Measurements from ENCODE around the gene HNRNPAB. TPM values are rescaled to one million over a fixed set of nuclear protein-coding genes. Genes with fewer than 3 reads are reported as not detected.
A peak's percentile ranks its signal among the peaks of the same experiment; 100 is the strongest.
"Not testable (repeated sequence)": the region's sequence is repeated elsewhere in the genome, so short reads cannot be mapped to it uniquely, and the experiment has no call there.

Gene HNRNPAB
- polyA plus RNA-seq, 1 donor from 2014 or later = 70.6 TPM

DNA sequence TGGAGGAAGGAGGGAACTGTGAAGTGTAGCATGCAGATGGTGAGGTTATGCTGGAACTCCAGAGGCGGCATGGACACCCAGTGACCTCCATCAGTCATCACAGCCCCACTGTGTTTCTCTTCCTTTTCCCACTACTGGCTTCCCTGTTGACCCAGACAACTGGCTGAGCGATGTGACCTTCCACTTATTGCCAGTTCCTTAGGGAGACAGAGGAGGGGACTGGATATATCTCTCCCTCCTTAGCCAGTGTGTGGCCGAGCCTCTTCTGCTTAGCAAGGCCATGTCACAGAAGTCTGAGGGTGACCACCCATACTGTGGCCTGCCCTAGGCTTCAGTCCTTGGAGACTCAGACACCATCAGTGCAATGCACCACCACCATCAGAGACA lies 31.2 kb downstream of the HNRNPAB start:
- Mint-ChIP-seq H3K4me3 (peak overlapping the region in 1 of 4 donors; percentile 87), H3K9me3 (no peaks in the 10 kb centered on the region), H3K36me3 (no peaks in the 10 kb centered on the region), H3K27me3 (no peaks in the 10 kb centered on the region), H3K27ac (no peak overlapping the region), H3K4me1 (peaks cover 12 to 34% (median 22%) of the 10 kb centered on the region in 3 donors)

DNA sequence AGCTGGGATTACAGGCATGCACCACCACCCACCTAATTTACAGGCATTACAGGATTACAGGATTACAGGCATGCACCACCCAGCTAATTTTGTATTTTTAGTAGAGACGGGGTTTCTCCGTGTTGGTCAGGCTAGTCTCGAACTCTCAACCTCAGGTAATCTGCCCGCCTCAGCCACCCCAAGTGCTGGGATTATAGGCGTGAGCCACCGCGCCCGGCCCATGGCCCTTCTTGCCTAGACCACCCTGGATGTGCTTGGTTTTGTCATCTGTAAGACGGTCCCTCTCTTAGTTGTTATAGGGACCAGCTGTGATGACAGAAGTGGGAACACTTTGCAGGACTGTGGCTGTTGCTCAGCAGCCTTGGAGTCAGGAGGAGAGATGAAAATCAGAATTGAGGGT lies 31.8 kb downstream of the HNRNPAB start:
- H3K27me3 Mint-ChIP-seq = no peaks in the 10 kb centered on the region
- peak overlapping the region in 1 of 3 donors; percentile 35 for H3K27ac Mint-ChIP-seq
- H3K4me1 Mint-ChIP-seq = peaks cover 13 to 34% (median 22%) of the 10 kb centered on the region in 3 donors
- H3K4me3 Mint-ChIP-seq = peak overlapping the region in 1 of 4 donors; percentile 39
- no peaks in the 10 kb centered on the region for H3K9me3 Mint-ChIP-seq
- H3K36me3 Mint-ChIP-seq = no peaks in the 10 kb centered on the region

DNA sequence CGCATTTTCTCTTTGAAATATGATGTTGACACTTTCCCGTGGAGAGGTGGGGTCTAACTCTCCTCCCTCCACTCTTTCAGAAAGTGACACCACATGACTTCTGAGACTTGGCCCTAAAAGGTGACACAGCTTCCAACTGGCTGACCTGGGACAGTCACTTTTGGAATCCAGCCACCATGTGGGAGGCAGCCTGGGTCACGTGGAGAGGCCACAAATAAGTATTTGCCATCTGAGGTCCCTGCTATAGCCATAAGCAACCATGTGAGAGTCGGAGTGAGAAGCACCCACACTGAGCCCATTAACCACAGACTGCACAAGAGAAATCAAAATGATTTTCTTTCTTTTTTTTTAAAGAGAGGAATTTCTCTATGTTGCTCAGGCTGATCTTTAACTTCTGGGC lies 32.3 kb downstream of the HNRNPAB start:
- Mint-ChIP-seq H3K36me3 (no peaks in the 10 kb centered on the region), H3K4me3 (no peak overlapping the region), H3K27ac (peak overlapping the region in 1 of 3 donors; percentile 35), H3K9me3 (no peaks in the 10 kb centered on the region), H3K27me3 (no peaks in the 10 kb centered on the region), H3K4me1 (peaks cover 14 to 30% (median 20%) of the 10 kb centered on the region in 3 donors)

DNA sequence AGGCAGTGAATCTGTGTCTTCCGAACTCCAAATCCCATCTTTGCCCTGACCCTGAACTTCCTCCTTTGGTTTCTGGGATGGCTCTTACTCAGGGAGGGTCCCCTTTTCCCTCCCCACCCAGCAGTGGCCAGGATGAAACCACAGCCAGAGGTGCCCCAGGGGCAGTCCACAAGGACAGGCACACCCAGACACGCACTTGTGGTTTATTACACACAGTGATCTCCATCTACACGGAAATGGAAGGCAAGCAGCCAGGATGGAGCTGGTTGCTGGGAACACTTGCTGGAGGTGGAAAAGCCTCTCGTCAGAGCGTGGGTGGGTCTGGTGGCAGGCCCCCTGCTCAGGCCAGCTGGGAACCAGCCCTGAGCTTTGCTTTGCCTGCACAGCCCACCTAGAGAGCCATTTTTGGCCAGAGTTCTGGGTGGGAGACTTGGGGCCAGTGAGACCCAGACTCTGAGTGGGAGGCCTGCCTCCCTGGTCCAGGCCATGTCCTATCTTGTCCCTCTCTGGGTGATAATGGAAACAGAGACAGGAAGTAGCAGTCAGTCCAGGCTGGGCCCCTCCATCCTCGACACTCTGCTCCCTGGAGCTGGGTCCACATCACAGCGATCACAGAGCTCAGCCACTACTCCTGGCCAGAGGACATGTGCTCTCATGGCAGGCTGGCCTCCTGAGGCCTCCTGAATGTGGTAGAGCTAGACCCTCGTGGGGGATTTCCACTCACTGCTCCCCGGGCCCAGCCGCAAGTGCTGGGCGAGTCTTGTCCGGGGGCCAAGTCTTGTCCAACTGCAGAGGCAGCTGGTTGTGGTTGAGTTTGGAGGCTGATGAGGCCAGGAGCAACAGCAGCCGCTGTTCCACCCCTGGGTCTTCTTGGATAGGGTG lies 33.3 kb downstream of the HNRNPAB start:
- Mint-ChIP-seq H3K4me3 (peak overlapping the region in 2 of 4 donors; percentile 55 to 89), H3K36me3 (no peaks in the 10 kb centered on the region), H3K27me3 (no peaks in the 10 kb centered on the region), H3K4me1 (peaks cover 14 to 29% (median 26%) of the 10 kb centered on the region in 3 donors), H3K27ac (peak overlapping the region in 1 of 3 donors; percentile 57), H3K9me3 (no peaks in the 10 kb centered on the region)

DNA sequence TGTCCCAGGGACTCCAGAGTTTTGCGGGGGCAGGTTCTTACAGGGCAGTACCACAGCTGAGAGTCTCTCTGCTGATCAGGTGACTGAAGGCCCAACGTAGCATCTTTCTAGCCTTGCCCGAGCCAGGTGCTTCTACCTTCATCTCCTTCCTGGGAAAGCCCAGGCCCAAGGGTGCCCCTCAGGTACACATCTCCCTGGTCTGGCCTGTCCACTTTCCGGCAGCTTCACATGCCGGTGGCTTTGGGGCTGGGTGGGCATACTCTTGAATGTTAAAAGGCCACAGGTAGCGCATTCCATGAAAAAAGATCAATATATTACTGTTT lies 33.9 kb downstream of the HNRNPAB start:
- Mint-ChIP-seq H3K36me3 (no peaks in the 10 kb centered on the region), H3K9me3 (no peaks in the 10 kb centered on the region), H3K4me3 (peak overlapping the region in 1 of 4 donors; percentile 55), H3K4me1 (peaks cover 14 to 26% (median 25%) of the 10 kb centered on the region in 3 donors), H3K27me3 (no peaks in the 10 kb centered on the region), H3K27ac (peak overlapping the region; percentile 14 to 39 (median 16))

DNA sequence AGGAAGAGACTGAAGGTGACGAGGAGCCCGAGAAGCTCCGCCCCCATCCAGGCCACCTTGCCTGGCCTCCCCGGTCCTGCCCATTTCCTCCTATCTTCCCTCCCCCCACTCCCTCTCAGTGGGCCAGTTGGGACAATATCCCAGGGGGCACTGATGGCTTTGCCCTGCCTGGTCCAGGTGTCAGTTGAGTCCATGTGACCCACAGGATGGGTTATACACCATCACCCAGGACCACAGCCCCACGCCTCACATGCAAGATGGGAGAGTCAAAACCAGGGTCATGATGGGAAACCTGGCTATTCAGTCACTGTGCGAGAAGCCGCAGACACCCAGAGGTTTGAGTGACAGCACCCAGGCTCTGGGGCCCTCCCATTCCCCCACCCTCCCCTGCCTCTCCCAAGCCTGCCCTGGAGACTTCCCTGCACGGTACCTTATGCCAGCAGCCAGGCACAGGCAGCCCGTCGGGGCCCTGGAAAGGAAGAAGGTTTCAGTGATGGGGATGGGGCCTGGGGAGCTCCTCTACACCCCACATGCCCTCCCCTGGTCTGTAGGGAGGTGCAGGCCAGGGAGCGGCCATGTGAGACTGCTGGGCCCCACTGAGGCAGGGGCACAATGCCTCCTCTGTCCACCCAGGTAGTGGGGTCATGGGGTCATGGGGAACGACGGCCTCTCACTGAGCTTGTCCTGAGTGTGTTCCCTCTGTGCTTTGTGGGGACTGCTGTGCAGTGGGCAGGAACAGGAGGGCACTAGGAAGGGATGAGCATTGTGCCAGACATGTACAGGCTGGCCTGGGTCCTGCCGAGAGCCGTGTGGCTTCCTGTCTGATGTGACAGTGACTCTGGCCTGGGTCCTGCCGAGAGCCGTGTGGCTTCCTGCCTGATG lies 34.6 kb downstream of the HNRNPAB start:
- H3K4me3 Mint-ChIP-seq = peak overlapping the region in 2 of 4 donors; percentile 19 to 60
- no peaks in the 10 kb centered on the region for H3K27me3 Mint-ChIP-seq
- H3K9me3 Mint-ChIP-seq = no peaks in the 10 kb centered on the region
- no peaks in the 10 kb centered on the region for H3K36me3 Mint-ChIP-seq
- peak overlapping the region; percentile 39 to 82 (median 68) for H3K27ac Mint-ChIP-seq
- peaks cover 14 to 26% (median 24%) of the 10 kb centered on the region in 3 donors for H3K4me1 Mint-ChIP-seq

DNA sequence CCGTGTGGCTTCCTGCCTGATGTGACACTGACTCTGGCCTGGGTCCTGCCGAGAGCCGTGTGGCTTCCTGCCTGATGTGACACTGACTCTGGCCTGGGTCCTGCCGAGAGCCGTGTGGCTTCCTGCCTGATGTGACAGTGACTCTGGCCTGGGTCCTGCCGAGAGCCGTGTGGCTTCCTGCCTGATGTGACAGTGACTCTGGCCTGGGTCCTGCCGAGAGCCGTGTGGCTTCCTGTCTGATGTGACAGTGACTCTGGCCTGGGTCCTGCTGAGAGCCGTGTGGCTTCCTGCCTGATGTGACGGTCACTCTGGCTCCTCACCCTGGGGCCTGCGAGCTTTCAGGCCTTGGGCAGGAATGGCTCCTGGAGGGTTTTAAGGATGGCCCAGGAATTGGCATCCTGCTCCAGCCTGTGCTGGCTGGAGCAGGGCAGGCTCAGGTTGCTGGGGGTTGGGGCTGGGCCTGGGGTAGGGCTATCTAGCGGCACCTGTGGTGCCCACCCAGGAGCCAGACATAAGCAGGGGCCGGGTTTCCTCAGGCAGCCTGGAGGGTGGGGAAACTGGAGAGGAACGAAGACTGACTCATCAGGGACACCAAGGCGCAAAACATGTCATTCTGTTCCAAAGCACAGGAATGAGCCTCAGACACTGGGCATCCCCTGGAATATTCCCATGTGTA lies 35.4 kb downstream of the HNRNPAB start:
- Mint-ChIP-seq H3K27ac (peak overlapping the region; percentile 53 to 82 (median 68)), H3K4me3 (peak overlapping the region in 3 of 4 donors; percentile 49 to 76 (median 52)), H3K4me1 (peaks cover 13 to 26% (median 24%) of the 10 kb centered on the region in 3 donors)
- not testable (repeated sequence) for H3K36me3 Mint-ChIP-seq, H3K9me3 Mint-ChIP-seq, H3K27me3 Mint-ChIP-seq

DNA sequence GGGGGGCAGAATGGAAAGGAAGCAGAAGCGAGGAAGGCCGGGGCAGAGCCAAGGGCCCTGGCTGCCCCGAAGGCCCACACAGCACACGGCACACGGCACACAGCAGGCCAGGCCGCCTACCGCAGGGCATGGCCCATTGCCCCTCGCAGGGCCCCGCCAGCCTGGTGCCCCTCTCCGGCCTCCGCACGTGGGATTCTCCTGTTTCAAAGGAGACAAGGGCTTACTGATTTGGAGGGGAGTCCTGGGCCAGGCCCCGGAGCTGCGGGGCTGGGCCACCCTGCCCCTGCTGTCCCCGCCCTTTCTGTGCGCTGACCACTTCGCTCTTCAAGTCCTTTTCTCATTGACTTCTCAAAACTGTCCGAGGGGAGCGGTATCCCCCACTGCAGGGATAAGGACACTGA lies 36.0 kb downstream of the HNRNPAB start:
- Mint-ChIP-seq H3K4me3 (peak overlapping the region; percentile 58 to 92 (median 77)), H3K36me3 (no peaks in the 10 kb centered on the region), H3K9me3 (no peaks in the 10 kb centered on the region), H3K27ac (peak overlapping the region; percentile 76 to 80 (median 79)), H3K27me3 (no peaks in the 10 kb centered on the region), H3K4me1 (peaks cover 8 to 22% (median 19%) of the 10 kb centered on the region in 3 donors)

DNA sequence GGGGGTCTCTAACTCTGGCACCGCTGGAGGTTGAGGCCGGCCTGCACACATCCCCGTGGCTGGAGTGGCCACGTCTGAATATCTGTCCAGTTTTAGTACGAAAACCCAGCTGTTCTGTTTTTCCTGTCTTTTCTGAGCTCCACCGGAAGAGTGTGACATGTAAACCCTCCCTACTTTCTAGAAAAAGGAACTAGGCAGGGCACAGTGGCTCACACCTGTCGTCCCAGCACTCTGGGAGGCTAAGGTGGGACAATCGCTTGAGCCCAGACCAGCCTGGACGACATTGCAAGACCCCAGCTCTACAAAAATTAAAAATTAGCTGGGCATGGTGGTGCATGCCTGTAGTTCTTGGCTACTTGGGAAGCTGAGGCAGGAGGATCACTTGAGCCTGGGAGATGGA lies 36.4 kb downstream of the HNRNPAB start:
- Mint-ChIP-seq H3K4me1 (peaks cover 8 to 22% (median 19%) of the 10 kb centered on the region in 3 donors), H3K27ac (peak overlapping the region; percentile 76 to 80 (median 79)), H3K36me3 (no peaks in the 10 kb centered on the region), H3K4me3 (peak overlapping the region; percentile 58 to 92 (median 77)), H3K9me3 (no peaks in the 10 kb centered on the region), H3K27me3 (no peaks in the 10 kb centered on the region)

DNA sequence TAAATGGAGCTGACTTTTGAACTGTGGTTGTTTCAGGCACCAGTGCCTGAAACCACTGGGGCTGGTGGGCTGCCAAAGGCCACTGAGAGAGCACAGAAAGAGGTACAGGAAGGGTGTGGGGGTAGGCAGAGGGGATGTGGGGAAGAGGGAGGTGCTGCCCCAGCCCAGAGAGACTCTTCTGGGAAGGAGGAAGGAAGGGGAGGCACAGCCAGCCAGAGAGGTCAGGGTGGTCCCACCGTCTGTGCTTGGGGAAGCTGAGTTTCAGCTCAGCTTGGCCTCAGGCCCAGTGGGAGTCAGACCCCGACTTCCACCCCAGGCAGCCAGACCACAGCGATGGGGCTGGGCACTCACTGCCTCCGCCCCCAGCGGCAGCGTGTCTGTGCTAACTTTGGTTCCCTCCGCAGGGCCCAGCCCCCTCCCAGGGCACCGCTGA lies 36.9 kb downstream of the HNRNPAB start:
- Mint-ChIP-seq H3K4me1 (peaks cover 8 to 22% (median 19%) of the 10 kb centered on the region in 3 donors), H3K27ac (peak overlapping the region in 2 of 3 donors; percentile 76 to 78), H3K9me3 (no peaks in the 10 kb centered on the region)

DNA sequence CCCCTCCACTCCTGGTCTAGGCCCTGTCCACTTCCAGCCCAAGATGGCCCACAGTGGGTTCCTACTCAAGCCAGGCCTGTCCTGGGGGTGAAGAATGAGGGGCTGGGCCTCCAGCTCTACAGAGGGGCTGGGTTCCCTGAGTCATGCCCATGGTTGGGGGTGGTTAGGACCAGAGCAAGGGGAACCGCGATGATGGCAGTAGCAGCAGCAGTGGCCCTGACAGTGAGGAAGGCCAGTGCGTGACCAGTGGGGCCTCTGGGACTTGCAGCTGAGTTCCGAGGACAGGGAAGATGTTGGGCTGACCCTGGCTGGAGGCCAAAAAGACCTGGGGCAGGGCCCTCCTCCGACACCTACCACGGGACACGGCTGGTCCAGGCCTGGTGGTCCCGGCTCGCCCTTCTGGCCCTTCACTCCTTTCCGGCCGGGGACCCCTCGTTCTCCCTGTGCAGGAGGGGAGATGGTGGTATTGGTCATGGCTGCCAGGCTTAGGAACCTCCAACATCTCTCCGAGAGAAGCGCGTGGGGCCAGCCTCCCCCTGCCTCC lies 37.4 kb downstream of the HNRNPAB start:
- no peak overlapping the region for H3K4me3 Mint-ChIP-seq
- no peaks in the 10 kb centered on the region for H3K9me3 Mint-ChIP-seq
- H3K36me3 Mint-ChIP-seq = no peaks in the 10 kb centered on the region
- no peaks in the 10 kb centered on the region for H3K27me3 Mint-ChIP-seq
- H3K4me1 Mint-ChIP-seq = peaks cover 8 to 22% (median 19%) of the 10 kb centered on the region in 3 donors
- H3K27ac Mint-ChIP-seq = peak overlapping the region in 1 of 3 donors; percentile 78

More for the DNA sequence above, 36.9 kb downstream of the HNRNPAB start:
- no peaks in the 10 kb centered on the region for H3K27me3 Mint-ChIP-seq
- no peaks in the 10 kb centered on the region for H3K36me3 Mint-ChIP-seq
- H3K4me3 Mint-ChIP-seq = peak overlapping the region; percentile 58 to 92 (median 77)

DNA sequence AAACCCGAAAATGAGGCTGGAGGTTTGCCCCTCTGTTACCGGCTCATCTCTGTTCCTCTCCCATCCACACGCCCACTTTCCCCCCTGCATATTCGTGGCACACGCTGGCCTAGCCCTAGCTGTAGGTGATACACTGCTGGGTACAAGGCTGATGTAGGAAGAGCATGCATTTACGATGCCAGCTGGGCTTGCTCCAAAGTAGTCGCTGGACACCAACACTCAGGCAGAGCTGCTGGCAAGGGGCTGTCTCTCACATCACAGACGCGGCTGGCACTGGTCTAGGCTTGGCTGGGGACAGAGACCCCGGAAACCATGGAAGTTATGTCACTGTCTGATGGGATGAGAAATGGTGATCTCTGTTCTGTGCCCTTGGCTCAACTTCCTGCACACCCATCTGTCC lies 38.1 kb downstream of the HNRNPAB start:
- H3K27ac Mint-ChIP-seq = peak overlapping the region in 2 of 3 donors; percentile 33 to 59
- no peaks in the 10 kb centered on the region for H3K9me3 Mint-ChIP-seq
- peaks cover 8 to 22% (median 19%) of the 10 kb centered on the region in 3 donors for H3K4me1 Mint-ChIP-seq
- peak overlapping the region in 3 of 4 donors; percentile 51 to 70 (median 67) for H3K4me3 Mint-ChIP-seq
- no peaks in the 10 kb centered on the region for H3K27me3 Mint-ChIP-seq
- H3K36me3 Mint-ChIP-seq = no peaks in the 10 kb centered on the region

DNA sequence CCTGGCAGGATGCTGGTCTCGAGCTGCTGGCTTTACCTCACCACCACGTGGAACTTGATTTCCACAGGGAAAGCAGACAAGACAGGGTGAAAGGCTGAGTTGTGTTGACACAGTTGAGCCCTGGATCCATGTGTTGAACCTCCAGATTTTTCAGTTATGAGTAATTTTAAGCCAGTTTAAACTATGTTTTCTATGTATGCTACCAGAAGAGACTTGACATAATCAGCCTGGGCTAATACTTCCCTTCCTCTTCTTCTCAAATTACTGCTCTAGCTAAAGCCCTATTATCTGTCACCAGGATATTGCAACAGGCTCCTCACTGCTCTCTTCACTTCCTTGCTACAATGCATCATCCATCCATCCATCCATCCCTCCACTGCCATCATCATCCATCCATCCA lies 40.2 kb downstream of the HNRNPAB start:
- Mint-ChIP-seq H3K4me1 (peaks cover 9 to 21% (median 15%) of the 10 kb centered on the region in 3 donors), H3K27ac (no peak overlapping the region), H3K27me3 (no peaks in the 10 kb centered on the region), H3K4me3 (no peak overlapping the region), H3K36me3 (no peaks in the 10 kb centered on the region), H3K9me3 (no peaks in the 10 kb centered on the region)

DNA sequence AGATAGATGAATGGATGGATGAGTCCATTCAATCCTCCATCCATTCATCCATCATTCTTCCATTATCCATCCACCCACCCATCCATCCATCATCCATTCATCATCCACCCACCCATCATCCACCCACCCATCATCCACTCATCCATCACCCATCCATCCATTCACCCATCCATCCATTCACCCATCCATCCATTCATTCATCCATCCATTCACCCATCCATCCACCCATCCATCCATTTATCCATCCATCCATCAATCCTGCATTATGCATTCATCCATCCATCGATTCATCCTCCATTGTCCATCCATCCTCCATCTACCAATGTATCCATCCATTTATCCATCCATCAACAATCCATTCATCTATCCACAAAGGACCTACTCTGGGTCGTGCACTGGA lies 41.1 kb downstream of the HNRNPAB start:
- Mint-ChIP-seq H3K4me3 (no peak overlapping the region), H3K27ac (no peak overlapping the region), H3K36me3 (no peaks in the 10 kb centered on the region), H3K9me3 (no peaks in the 10 kb centered on the region), H3K4me1 (peaks cover 12 to 22% (median 16%) of the 10 kb centered on the region in 3 donors), H3K27me3 (no peaks in the 10 kb centered on the region)

All from IgD-negative memory B cell (primary cell).